Lower leg skin (tissue), 4 donors: ENCODE results near the gene ANKRD33B. TPM values are rescaled to one million over a fixed set of nuclear protein-coding genes. Genes with fewer than 3 reads are reported as not detected.

Experiments
- DNase-seq, 2 donors: peaks; one replicate each; pipeline ENCODE4 v3.0.0-alpha.2; 2019; ENCODE audit warnings: low spot score in 2 of 2
- H3K4me3 ChIP-seq: fragments of 200-600 bp; sonication (generic); 2 replicates; pipeline ENCODE4 v1.5.1; 2017; ENCODE audit warnings: mild to moderate bottlenecking, low read depth; ENCODE audit not compliant: poor library complexity, severe bottlenecking
- CTCF ChIP-seq, 3 donors: fragments of 450-650 bp; IDR thresholded peaks; one replicate each; pipeline ENCODE4 v1.5.1; 2016; ENCODE audit warnings: antibody characterized with exemption in 3 of 3, mild to moderate bottlenecking in 3 of 3, moderate library complexity in 2 of 3
- POLR2A ChIP-seq, 2 donors: fragments of 450-650 bp; IDR thresholded peaks; one replicate each; pipeline ENCODE4 v1.6.1; 2016 to 2017; ENCODE audit warnings: antibody characterized with exemption in 2 of 2, mild to moderate bottlenecking in 1 of 2, moderate library complexity in 1 of 2
- WGBS, 2 donors: methylation state at CpG; one replicate each; pipeline ENCODE4 v1.1.5; 2018; 5-methylcytosine and 5-hydroxymethylcytosine counted together
- intact Hi-C: fragments of 100-400 bp; cut with DNase I; formaldehyde crosslinking; loops from one replicate; pipeline ENCODE4 v1.15.0; 2023; ENCODE audit warnings: low total_unique reads
- total RNA-seq, 4 donors: library from RNA; depleted of rRNA; stranded (reverse); fragments of >200 nt; gene quantifications; one replicate each; pipeline ENCODE4 v1.1.0, GENCODE V29; 2016

ANKRD33B gene
- total RNA-seq, 4 donors from 2014 or later: 12.6 to 35.4 (median 17.6) TPM

GRCh38 chr5:10669983-10670382 is 106.1 kb downstream of the ANKRD33B start:
- intact Hi-C loops: no loop called here
- DNase-seq: peak in 1 of 2 donors; percentile 1
- WGBS, 2 donors: 94% methylated on average over 1 of the region's 1 CpG
- no peak overlapping the region for H3K4me3 ChIP-seq
- TF ChIP-seq POLR2A (IDR thresholded peaks at IDR 0.05): no peak
- TF ChIP-seq CTCF (IDR thresholded peaks at IDR 0.05): no peak

- DNase-seq: peak in 1 of 2 donors; percentile 21
- no peak overlapping the region for H3K4me3 ChIP-seq
- WGBS, 2 donors: 67 to 72% methylated on average over 14 of the region's 14 CpGs
- intact Hi-C loops: no loop called here
- TF ChIP-seq CTCF (IDR thresholded peaks at IDR 0.05) (no peak), POLR2A (IDR thresholded peaks at IDR 0.05) (no peak)
Measured at GRCh38 chr5:10671041-10672008, 107.5 kb downstream of the ANKRD33B start.

GRCh38 chr5:10672146-10673016 is 108.5 kb downstream of the ANKRD33B start:
- WGBS, 2 donors: 84% methylated on average over 7 of the region's 7 CpGs
- peak in 1 of 2 donors; percentile 13 for DNase-seq
- intact Hi-C loops: no loop called here

GRCh38 chr5:10673017-10673389 is 109.1 kb downstream of the ANKRD33B start:
- TF ChIP-seq POLR2A (IDR thresholded peaks at IDR 0.05) (no peak), CTCF (IDR thresholded peaks at IDR 0.05) (no peak)
- DNase-seq: no peak
- WGBS, 2 donors: 69 to 83% methylated on average over 8 of the region's 8 CpGs
- intact Hi-C loops: no loop called here
- no peak overlapping the region for H3K4me3 ChIP-seq

More at GRCh38 chr5:10672146-10673016, 108.5 kb downstream of the ANKRD33B start:
- H3K4me3 ChIP-seq: no peak overlapping the region
- TF ChIP-seq CTCF (IDR thresholded peaks at IDR 0.05): no peak
- TF ChIP-seq POLR2A (IDR thresholded peaks at IDR 0.05): no peak

- WGBS, 2 donors: 67 to 78% methylated on average over 9 of the region's 9 CpGs
- H3K4me3 ChIP-seq: no peak overlapping the region
- intact Hi-C loops: no loop called here
- DNase-seq: peak in 1 of 2 donors; percentile 76
- TF ChIP-seq POLR2A (IDR thresholded peaks at IDR 0.05): no peak
- TF ChIP-seq CTCF (IDR thresholded peaks at IDR 0.05): no peak
Measured at GRCh38 chr5:10673407-10673806, 109.5 kb downstream of the ANKRD33B start.
